Body of pancreas (tissue), 4 donors: ENCODE measurements around the gene C4orf54. TPM values are rescaled to one million over a fixed set of nuclear protein-coding genes. Genes with fewer than 3 reads are reported as not detected.
A peak's percentile ranks its signal among the peaks of the same experiment; 100 is the strongest.

Experiments used
- ATAC-seq: fragments of 150-250 bp; one replicate; pipeline ENCODE4 v1.9.1; 2016
- DNase-seq, 4 donors: peaks; one replicate each; pipeline ENCODE4 v3.0.0-alpha.2; 2019
- H3K27ac ChIP-seq, 4 donors: fragments of 200-600 bp; sonication (generic); 1 replicate in 3 of 4; 2 replicates in 1 of 4; pipeline versions ENCODE4 v1.5.1 to v1.6.1; 2016 to 2019; ENCODE audit warnings: mild to moderate bottlenecking in 1 of 4, mixed read lengths in 1 of 4, moderate library complexity in 1 of 4
- H3K27me3 ChIP-seq, 2 donors: fragments of 200-600 bp; sonication (generic); one replicate each; pipeline ENCODE4 v1.6.0; 2016; ENCODE audit warnings: mild to moderate bottlenecking in 1 of 2
- H3K36me3 ChIP-seq, 2 donors: fragments of 200-600 bp; sonication (generic); replicated peaks in 1 of 2; 2 replicates each; pipeline ENCODE4 v1.5.1; 2016; ENCODE audit warnings: low read depth in 2 of 2; ENCODE audit not compliant: insufficient read depth in 1 of 2
- H3K4me1 ChIP-seq: fragments of 200-600 bp; sonication (generic); one replicate; pipeline ENCODE4 v1.6.0; 2016
- H3K4me3 ChIP-seq, 2 donors: fragments of 200-600 bp; sonication (generic); 1 replicate in 1 of 2; 2 replicates in 1 of 2; pipeline ENCODE4 v1.5.1; 2016 to 2019
- H3K9me3 ChIP-seq, 3 donors: fragments of 200-600 bp; sonication (generic); 1 replicate in 2 of 3; 2 replicates in 1 of 3; pipeline ENCODE4 v1.5.1; 2016
- CTCF ChIP-seq, 7 experiments: fragments of 450-650 bp in 4 of 7; fragments of 200-600 bp in 3 of 7; sonication (generic) in 3 of 7; IDR thresholded peaks; one replicate each; pipeline ENCODE4 v1.5.1; 2016 to 2019; ENCODE audit warnings: antibody characterized with exemption in 7 of 7
- POLR2A ChIP-seq, 3 donors: fragments of 450-650 bp; IDR thresholded peaks; one replicate each; pipeline ENCODE4 v1.6.1; 2016; ENCODE audit warnings: antibody characterized with exemption in 3 of 3, mild to moderate bottlenecking in 2 of 3
- WGBS, 2 donors: methylation state at CpG; one replicate each; pipeline ENCODE4 v1.1.5; 2017; 5-methylcytosine and 5-hydroxymethylcytosine counted together
- intact Hi-C: fragments of 100-400 bp; cut with DNase I; formaldehyde crosslinking; loops from one replicate; pipeline ENCODE4 v1.15.1; 2023
- total RNA-seq, 2 donors: library from RNA; depleted of rRNA; stranded (reverse); fragments of >200 nt; gene quantifications; one replicate each; pipeline ENCODE4 v1.1.0, GENCODE V29; 2016

The C4orf54 gene
- total RNA-seq, 2 donors from 2014 or later: under 0.01 TPM; not detected in 1

DNA sequence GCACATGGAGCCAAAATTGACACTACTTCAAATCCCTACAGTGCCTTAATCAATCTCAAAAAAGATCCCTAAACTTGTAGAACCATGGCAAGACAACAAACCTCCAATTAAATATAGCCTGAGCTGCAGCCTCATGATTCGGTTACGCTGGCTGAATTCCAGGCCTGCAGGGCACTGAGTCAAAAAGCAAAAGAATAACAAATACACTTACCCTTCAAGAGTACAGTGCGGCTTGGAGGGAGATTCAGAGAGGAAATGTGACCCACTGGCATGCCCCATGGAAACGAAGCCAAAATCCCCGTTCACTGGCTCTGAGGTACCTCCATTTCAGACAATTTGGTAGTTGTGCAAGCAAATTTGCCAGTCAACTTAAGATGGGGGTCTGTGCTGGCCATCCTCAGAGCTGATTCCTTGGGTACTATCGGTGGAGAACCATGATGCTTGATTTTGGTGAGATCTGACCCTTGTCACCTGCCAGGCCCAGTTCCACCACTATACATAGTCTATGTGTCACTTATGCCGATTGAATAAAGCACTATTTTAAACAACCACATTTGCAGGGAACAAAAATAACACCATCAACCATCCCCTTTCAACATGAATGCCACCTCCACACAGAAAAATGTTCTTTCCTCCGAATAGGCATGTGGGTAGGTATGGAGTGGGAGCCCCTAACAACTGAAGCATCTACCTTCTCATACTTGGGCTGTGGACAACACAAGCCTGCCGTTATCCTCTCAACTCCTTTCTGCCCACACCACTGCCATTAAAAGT, 2.1 kb downstream of the C4orf54 start:
- ATAC-seq: no peak
- no peak overlapping the region for H3K27ac ChIP-seq
- 49 to 65% methylated on average over 9 of the region's 9 CpGs for WGBS, 2 donors

DNA sequence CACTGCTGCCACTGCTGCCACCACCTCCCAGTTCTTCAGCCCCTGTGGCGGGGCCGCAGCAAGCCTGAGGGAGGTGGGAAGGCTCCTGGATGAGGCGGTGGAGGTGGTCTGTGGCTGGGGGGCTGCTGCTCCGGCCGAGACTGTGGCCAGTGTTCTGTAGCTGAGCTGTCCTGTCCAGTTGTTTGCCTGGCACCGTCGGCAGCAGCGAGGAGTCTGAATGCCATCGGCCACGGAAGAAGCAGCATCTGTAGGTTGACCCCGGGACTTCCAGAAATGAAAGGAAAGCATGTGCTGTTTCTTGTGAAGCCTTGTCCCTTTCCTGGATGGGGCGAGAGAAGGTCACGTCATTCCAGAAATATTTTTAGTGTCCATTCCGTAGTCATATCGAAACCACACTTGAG, 3.3 kb downstream of the C4orf54 start:
- Histone ChIP-seq H3K4me1 (peaks cover 5% of the 10 kb centered on the region), H3K36me3 (no peaks in the 10 kb centered on the region), H3K27ac (no peak overlapping the region), H3K9me3 (no peaks in the 10 kb centered on the region), H3K27me3 (no peaks in the 10 kb centered on the region), H3K4me3 (no peak overlapping the region)
- intact Hi-C loops: no loop called here
- TF ChIP-seq POLR2A (IDR thresholded peaks at IDR 0.05): no peak
- no peak for TF ChIP-seq CTCF (IDR thresholded peaks at IDR 0.05)
- DNase-seq (no peak), ATAC-seq (no peak)
- WGBS, 2 donors: 85 to 90% methylated on average over 15 of the region's 15 CpGs

More for the DNA sequence above, 2.1 kb downstream of the C4orf54 start:
- intact Hi-C loops: no loop called here
- TF ChIP-seq CTCF (IDR thresholded peaks at IDR 0.05): no peak
- no peak for TF ChIP-seq POLR2A (IDR thresholded peaks at IDR 0.05)
- no peak overlapping the region for H3K4me3 ChIP-seq
- H3K27me3 ChIP-seq: no peaks in the 10 kb centered on the region
- H3K9me3 ChIP-seq: no peaks in the 10 kb centered on the region
- H3K36me3 ChIP-seq: no peaks in the 10 kb centered on the region
- peak in 3 of 4 donors; percentile 44 to 65 (median 59) for DNase-seq
- H3K4me1 ChIP-seq: peaks cover 5% of the 10 kb centered on the region

DNA sequence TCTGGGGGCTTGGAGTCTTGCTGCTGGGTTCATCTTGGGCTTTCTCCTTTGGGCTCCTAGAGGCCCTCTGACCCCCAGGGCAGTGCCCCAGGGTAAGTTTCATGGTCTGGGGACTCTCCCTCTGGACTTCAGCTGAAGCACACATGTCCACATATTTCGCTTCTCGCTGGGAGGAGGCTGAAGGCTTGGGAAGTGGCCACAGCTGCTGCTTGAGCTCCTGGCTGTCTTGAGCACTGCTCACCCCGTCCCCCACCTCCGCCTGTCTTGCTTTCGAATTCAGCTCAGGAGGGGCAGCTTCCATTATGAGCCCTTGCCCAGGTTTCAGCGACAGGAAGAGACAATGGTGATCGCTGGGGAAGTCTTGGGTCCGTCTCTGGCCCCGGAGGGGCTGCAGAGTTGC, 3.7 kb downstream of the C4orf54 start:
- Histone ChIP-seq H3K4me1 (peaks cover 5% of the 10 kb centered on the region), H3K36me3 (no peaks in the 10 kb centered on the region), H3K27ac (no peak overlapping the region), H3K9me3 (no peaks in the 10 kb centered on the region), H3K4me3 (no peak overlapping the region), H3K27me3 (no peaks in the 10 kb centered on the region)
- intact Hi-C loops: no loop called here
- no peak for ATAC-seq
- DNase-seq: no peak
- WGBS, 2 donors: 88 to 96% methylated on average over 5 to 9 of the region's 9 CpGs
- TF ChIP-seq POLR2A (IDR thresholded peaks at IDR 0.05): no peak

DNA sequence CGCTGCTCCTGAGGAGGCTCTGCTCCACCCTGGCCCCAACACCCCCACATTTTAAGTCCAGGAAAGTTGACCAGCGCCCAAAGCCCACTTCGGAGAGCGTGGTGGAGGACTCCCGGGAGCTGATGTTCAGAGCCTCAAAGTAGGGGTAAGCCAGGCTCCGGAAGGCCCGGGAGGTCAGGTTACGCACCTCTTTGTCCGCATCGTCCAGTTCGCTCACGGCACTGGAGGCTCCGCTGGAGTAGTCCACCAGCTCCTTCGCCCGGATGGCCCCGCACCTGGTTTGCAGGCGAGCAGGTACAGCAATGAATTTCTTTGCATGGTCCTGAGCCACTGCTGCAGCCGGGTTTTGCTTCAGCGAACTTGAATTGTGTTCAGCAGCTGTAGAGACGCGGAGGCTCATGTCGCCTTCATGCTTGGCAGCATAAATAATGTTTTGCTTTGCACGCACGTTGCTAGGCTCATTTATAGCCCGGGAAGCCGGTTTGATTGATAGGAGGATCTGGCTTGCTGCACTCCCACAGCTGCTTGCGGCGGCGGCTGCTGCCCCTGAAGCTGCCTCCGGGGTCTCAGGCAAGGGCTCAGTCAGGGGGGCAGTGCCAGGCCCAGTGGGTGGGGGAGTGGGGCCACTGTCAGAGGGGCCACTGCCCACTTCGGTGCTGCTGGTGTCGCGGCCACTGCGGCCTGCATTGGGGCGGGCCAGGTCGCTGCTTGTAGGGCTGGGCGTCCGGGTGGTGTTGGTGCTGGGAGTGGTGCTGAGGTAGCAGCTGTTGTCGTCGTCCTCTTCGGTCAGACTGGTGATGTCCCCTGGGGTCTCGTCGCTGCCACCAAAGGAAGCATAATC, 4.8 kb downstream of the C4orf54 start:
- intact Hi-C loops: no loop called here
- Histone ChIP-seq H3K4me1 (peaks cover 5% of the 10 kb centered on the region), H3K36me3 (no peaks in the 10 kb centered on the region), H3K27ac (no peak overlapping the region), H3K4me3 (no peak overlapping the region), H3K9me3 (no peaks in the 10 kb centered on the region), H3K27me3 (no peaks in the 10 kb centered on the region)
- ATAC-seq (no peak), DNase-seq (no peak)
- whole genome bisulfite sequencing, 2 donors: 91 to 92% methylated on average over 27 to 40 of the region's 43 CpGs
- TF ChIP-seq POLR2A (IDR thresholded peaks at IDR 0.05): no peak
- TF ChIP-seq CTCF (IDR thresholded peaks at IDR 0.05): no peak

GRCh38 chr4:99651811-99652485, 5.7 kb downstream of the C4orf54 start:
- no peak for DNase-seq
- 93 to 94% methylated on average over 33 to 43 of the region's 49 CpGs for WGBS, 2 donors
- no peak overlapping the region for H3K4me3 ChIP-seq
- H3K4me1 ChIP-seq: peaks cover 9% of the 10 kb centered on the region
- H3K36me3 ChIP-seq: no peaks in the 10 kb centered on the region
- TF ChIP-seq POLR2A (IDR thresholded peaks at IDR 0.05): no peak
- TF ChIP-seq CTCF (IDR thresholded peaks at IDR 0.05): no peak
- ATAC-seq: no peak
- no peak overlapping the region for H3K27ac ChIP-seq
- H3K9me3 ChIP-seq: no peaks in the 10 kb centered on the region
- no peaks in the 10 kb centered on the region for H3K27me3 ChIP-seq
- intact Hi-C loops: no loop called here
